ENCODE results near the gene BCR.

Gene BCR

GRCh38 chr22:23233752-23234408 is 53.6 kb downstream of the BCR start:
- DNase-seq = no peak

GRCh38 chr22:23234409-23235161 is 54.3 kb downstream of the BCR start:
- DNase-seq = no peak

- DNase-seq = no peak
These were observed 55.1 kb downstream of the BCR start for GRCh38 chr22:23235425-23235824.

GRCh38 chr22:23236026-23236425 is 55.7 kb downstream of the BCR start:
- DNase-seq = no peak

GRCh38 chr22:23236440-23237184 is 56.3 kb downstream of the BCR start:
- no peak for DNase-seq

DNA sequence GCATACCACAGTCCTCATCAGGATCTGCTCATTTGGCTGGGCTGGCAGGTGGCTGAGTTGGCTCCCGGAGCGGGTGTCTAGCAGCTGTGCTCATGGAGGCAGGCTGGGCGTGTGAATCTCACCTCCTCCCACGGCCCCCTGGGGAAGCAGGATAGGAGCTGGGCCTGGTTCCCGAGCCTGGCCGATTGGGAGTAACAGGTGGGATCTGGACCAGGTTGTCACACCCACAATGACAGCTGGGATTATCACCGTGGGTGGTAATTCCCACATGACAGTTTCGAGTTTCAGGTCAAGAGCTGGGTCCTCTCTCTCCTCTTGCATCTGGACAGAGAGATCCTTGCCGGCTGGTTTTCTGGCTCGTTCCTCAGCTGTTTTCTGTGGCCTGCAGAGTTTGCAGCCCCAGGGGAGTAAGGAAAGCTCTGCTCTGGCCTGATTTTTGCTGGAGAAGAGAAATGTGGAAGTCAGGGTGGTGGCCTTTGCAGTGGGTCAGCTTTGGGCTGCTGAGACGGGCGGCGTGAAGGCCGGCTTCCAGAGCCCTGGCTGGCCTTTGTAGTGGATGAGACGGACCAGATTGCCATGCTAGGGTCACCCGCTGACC is 57.0 kb downstream of the BCR start:
- DNase-seq = no peak

DNA sequence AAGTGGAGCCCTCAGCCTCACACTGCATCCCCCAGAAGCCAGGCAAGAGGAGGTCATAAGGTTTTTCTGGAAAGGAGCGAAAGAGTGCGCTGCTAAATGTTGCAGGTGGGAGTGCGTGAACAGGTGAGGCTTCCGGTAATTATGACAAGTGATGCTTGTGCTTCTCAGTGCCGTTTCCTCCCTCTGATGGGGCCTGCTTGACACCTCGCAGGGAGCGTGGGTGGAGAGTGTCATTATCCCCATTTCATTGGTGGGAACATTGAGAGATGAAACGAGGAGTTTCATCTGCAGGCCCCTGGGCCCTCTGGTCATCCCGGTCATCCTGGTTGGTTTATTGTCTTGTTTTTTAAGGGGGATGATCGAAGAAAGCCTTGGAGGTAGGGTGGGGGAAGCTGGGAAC is 57.5 kb downstream of the BCR start:
- DNase-seq = no peak

- DNase-seq = no peak
These were observed 58.4 kb downstream of the BCR start for GRCh38 chr22:23238707-23239106.

DNA sequence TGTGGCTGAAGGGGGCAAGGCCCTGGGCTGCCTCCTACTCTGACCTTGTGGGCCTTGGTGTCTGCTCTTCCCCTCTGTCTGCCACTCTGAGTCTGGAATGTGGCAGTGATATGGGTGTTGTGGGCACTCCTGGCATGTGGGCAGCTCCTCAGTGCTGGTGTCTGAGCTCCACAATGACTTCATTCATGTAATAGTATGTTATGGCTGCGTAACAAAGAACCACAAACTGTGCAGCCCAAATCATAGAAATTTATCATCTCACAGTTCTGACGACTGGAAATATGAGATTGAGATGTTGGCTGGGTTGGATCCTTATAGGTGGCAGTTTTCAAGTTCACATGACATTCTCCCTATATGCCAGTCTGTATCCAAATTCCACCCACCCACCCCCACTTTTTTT is 59.1 kb downstream of the BCR start:
- DNase-seq = no peak

DNA sequence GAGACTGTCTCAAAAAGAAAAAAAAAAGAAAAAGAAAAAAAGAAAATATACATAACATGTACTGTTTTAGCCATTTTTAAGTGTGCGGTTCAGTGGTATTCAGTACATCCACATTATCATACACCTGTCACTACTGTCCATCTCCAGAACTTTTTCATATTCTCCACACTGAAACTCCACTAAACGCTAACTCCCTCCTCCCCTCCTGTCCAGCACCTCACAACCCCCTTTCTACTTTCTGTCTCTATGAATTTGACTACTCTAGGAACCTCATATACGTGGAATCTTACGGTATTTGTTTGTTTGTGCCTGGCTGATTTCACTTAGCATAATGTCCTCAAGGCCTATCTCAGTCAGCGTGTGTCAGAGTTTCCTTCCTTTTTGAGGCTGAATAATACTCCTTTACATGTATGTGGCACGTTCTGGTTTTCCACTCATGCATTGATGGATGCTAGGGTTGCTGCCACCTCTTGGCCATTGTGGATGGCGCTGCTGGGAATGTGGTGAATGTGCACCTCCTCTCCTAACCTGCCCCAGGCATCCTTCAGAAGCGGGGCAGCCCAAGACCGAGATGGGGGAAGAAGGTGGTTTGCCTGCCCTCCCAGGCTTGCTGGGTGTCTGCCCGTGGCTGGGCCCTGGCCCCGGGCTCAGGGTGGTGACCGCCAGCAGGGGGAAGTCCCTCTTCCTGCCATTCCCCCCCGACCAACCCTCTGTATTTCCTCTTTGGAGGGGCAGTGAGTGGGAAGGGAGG is 60.5 kb downstream of the BCR start:
- DNase-seq = peak; percentile 50

- no peak for DNase-seq
These were observed 61.5 kb downstream of the BCR start for GRCh38 chr22:23241562-23242472.

DNA sequence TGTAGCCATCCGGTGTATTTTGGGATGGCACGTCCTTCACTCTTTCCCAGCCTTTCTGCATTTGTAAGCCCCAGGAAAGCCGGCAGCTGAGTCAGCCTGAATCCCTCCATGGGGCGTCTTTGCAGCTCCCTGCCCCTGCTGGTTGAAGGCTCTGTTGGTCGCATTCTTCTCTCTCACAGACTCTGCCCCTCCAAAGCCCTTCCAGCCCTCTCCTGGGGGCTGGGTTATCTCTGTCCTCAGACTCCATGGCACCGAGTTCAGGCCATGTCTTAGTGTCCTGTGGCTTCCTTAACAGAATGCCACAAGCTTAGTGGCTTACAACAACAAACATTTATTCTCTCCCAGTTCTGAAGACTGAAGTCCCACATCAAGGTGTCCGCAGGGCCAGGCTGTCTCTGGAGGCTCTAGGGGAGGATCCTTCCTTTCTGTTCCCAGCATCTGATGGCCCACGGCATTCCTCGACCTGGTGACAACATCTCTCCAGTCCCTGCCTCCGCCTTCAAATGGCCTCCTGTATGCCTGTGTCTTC is 62.2 kb downstream of the BCR start:
- no peak for DNase-seq

GRCh38 chr22:23243006-23243573 is 62.8 kb downstream of the BCR start:
- no peak for DNase-seq

- no peak for DNase-seq
These were observed 63.8 kb downstream of the BCR start for GRCh38 chr22:23243859-23244689.

DNA sequence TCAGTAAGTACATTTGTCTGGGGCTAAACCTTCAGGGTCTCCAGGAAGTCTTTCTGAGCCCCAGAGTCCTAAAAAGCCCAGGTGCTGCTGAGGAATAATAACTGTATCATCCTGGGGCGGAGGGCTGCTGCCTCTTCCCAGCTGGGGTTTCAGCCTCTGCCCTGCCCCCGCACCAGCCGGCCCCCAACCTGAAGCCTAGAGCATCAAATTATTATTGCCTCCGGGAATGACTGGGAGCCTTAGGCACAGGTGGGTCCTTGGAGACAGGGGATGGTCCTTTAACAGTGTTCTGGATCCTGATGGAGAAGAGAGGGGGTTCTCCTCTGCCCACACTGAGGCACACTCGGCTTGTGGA is 64.4 kb downstream of the BCR start:
- DNase-seq = no peak

- DNase-seq = no peak
These were observed 64.9 kb downstream of the BCR start for GRCh38 chr22:23245045-23245798.

GRCh38 chr22:23245799-23246136 is 65.5 kb downstream of the BCR start:
- no peak for DNase-seq

DNA sequence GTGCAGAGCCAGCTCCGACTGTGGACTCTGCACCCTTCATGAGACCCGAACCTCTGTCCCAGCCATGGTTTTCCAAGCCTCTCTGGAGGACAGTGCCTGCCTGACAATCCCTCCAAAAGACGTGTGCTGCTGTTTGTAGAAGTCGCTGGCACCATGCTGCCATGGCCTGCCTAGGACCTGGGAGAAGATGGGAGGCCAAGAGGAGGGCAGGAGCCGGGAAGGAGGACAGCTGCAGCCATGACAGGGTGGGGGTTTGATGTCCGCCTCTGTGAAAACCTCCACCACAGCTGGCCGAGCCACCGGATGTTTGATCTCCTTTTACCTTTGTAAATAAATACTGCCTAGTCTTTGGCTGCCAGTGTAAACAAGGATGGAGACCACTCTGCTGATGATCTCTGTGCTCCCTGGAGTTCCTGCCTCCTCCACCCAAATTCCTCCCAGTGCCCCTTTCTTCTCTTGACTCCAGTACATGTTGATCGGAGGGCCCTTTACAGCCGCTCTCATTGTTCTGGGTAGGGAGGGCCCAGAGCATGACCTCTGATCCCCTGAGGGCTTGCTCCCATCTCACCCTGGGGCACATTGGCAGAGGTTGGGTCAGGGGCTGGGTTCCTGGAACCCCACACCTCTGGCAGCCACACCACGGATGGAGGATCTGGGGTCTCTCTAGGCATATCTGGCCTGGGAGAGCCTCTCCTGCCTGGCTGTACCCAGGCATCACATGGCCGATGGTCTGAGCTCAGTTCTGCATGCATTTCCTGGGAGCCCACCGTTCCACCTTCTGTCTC is 66.9 kb downstream of the BCR start:
- DNase-seq = no peak

GRCh38 chr22:23248583-23248982 is 68.3 kb downstream of the BCR start:
- DNase-seq = no peak

Data from 8988T (cell line).